NCI-H82 (cell line): ENCODE measurements around the gene ARFIP2.

ENCODE experiments used
- DNase-seq: peaks from one replicate; lab custom pipeline; 2025; lab: John Stamatoyannopoulos, UW

ARFIP2 gene

GRCh38 chr11:6443269-6444003, 37.7 kb downstream of the ARFIP2 start:
- peak; percentile 68 for DNase-seq

GRCh38 chr11:6442441-6442840, 38.7 kb downstream of the ARFIP2 start:
- DNase-seq: no peak

DNA sequence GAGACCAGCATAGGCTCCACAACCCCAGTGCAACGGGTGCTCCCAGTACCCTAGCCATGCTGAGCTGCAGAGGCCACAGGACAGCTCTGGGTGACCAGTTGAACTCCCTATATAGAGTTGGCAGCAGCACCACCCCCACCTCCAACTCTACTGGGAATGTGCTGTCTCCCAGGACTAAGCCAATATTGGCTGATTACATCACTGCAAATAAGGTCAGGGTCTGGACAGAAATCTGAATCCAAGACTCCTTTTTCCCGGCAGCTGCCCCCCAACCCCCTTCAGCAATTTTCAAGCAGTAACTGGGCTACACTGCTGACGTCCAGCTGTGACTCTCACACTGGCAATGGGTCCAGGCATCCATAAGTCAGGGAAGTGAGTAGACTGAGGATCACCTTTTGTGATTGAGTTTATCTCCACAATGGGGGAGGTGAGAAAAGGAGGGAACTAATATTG, 40.2 kb downstream of the ARFIP2 start, which contains the start of gene HPX:
TSS of gene HPX (minus strand) at position 82 of the 453 bp plus-strand sequence. CDS start at position 58, 24 bp downstream.
- no peak for DNase-seq

GRCh38 chr11:6438979-6439571, 42.1 kb downstream of the ARFIP2 start:
- DNase-seq: peak; percentile 76

DNA sequence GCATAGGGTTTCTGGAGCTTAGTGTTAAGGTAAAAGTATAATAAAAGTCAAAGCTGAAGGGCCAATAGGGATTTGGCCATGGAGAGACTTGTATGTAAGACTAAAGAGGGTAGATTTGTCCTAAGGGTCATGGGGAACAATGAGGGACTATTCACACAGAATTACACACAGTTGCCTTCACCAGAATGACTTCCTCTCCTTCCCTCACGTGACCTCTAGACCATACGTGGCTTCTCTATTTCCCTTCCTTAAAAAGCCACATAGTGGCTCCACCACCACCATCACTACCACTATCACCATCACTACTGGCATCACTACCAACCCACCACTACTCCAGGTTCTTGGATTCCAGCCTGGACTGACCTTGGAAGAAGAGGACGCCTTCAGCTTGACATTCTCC, 43.1 kb downstream of the ARFIP2 start:
- no peak for DNase-seq

GRCh38 chr11:6437423-6437822, 43.7 kb downstream of the ARFIP2 start:
- DNase-seq: no peak

DNA sequence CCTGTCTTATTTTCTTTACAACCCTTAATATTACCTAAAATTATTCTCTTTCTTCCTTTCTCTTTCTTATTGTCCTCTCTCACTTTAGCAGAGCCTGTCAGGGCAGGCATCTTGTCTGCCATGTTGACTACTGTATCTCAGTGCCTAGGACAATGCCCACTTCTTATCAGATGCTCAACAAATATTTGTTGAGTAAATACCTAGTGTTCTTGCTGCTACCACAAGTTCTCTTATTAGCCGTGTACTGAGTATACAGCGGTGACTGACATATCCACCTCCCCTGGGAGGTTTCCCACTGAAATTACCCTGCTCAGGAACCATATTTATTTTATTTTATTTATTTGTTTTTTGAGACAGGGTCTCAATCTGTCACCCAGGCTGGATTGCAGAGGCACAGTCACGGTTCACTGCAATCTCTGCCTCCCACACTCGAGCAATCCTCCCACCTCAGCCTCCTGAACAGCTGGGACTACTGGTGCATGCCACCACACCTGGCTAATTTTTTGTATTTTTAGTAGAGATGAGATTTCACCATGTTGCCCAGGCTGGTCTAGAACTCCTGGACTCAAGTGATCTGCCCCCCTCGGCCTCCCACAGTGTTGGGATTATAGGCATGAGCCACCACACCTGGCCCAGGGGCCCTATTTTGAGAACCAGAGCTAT, 47.0 kb downstream of the ARFIP2 start:
- no peak for DNase-seq

GRCh38 chr11:6431861-6432260, 49.3 kb downstream of the ARFIP2 start:
- DNase-seq: no peak

GRCh38 chr11:6427516-6427915, 53.6 kb downstream of the ARFIP2 start:
- no peak for DNase-seq
